ENCODE data around the gene SPI1.

Gene SPI1

GRCh38 chr11:47378010-47378835 is at the start of gene SPI1:
Gene SPI1 (minus strand): TSS chr11:47378547. CDS start chr11:47378353, 194 bp downstream.
- DNase-seq: no peak

- peak; percentile 95 for DNase-seq
These were observed 48.0 kb upstream of the SPI1 start, which contains the start of gene PSMC3 for GRCh38 chr11:47426062-47426956. Gene PSMC3 (minus strand): TSS chr11:47426439. CDS start chr11:47426279, 160 bp downstream.

- DNase-seq: no peak
These were observed 47.3 kb upstream of the SPI1 start for GRCh38 chr11:47425611-47426010.

GRCh38 chr11:47418454-47419259 is 40.3 kb upstream of the SPI1 start:
- no peak for DNase-seq

GRCh38 chr11:47417712-47418111 is 39.4 kb upstream of the SPI1 start:
- no peak for DNase-seq

GRCh38 chr11:47415949-47416472 is 37.7 kb upstream of the SPI1 start:
- DNase-seq: no peak

GRCh38 chr11:47415091-47415854 is 36.9 kb upstream of the SPI1 start:
- peak; percentile 22 for DNase-seq

- DNase-seq: peak; percentile 15
These were observed 36.3 kb upstream of the SPI1 start for GRCh38 chr11:47414685-47415070.

GRCh38 chr11:47413908-47414684 is 35.7 kb upstream of the SPI1 start:
- DNase-seq: no peak

- no peak for DNase-seq
These were observed 35.0 kb upstream of the SPI1 start for GRCh38 chr11:47413351-47413750.

- DNase-seq: no peak
These were observed 33.8 kb upstream of the SPI1 start for GRCh38 chr11:47411884-47412746.

GRCh38 chr11:47410370-47411264 is 32.3 kb upstream of the SPI1 start:
- DNase-seq: peak; percentile 29

- DNase-seq: no peak
These were observed 31.4 kb upstream of the SPI1 start for GRCh38 chr11:47409440-47410369.

- DNase-seq: no peak
These were observed 30.5 kb upstream of the SPI1 start for GRCh38 chr11:47408598-47409439.

GRCh38 chr11:47407746-47408590 is 29.6 kb upstream of the SPI1 start, which contains the start of gene SLC39A13:
Gene SLC39A13 (plus strand): TSS chr11:47408590. CDS start chr11:47410095, 1,505 bp downstream.
- peak; percentile 89 for DNase-seq
